ENCODE results near the gene TRIM54.

DNA sequence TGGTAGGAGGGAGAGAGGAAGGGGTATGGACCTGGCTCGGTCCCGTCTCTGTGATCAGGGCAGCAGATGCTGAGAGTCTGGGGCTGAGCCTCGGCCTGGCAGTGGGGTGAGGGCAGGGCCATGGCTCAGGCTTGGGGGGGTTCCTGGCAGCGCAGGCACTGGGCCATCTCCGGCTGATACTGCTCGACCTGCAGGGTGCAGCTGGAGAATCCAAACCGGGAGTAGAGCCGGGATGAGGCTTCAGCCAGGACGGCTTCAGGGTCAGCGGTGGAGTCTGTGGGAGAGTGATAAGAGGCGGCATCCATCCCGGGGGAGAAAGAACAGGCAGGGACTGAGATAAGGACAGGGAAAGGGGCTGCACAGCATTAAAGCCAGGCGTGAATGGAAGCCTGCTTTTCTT, 27.0 kb upstream of the TRIM54 start:
- TF ChIP-seq, protein P1, sequence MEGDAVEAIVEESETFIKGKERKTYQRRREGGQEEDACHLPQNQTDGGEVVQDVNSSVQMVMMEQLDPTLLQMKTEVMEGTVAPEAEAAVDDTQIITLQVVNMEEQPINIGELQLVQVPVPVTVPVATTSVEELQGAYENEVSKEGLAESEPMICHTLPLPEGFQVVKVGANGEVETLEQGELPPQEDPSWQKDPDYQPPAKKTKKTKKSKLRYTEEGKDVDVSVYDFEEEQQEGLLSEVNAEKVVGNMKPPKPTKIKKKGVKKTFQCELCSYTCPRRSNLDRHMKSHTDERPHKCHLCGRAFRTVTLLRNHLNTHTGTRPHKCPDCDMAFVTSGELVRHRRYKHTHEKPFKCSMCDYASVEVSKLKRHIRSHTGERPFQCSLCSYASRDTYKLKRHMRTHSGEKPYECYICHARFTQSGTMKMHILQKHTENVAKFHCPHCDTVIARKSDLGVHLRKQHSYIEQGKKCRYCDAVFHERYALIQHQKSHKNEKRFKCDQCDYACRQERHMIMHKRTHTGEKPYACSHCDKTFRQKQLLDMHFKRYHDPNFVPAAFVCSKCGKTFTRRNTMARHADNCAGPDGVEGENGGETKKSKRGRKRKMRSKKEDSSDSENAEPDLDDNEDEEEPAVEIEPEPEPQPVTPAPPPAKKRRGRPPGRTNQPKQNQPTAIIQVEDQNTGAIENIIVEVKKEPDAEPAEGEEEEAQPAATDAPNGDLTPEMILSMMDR (IDR thresholded peaks at IDR 0.05) = no peak
- no peak for TF ChIP-seq POLR2A (IDR thresholded peaks at IDR 0.05)

Measured in lower leg skin (tissue), 3 donors.